ENCODE measurements around the gene ESR1. TPM values are rescaled to one million over a fixed set of nuclear protein-coding genes. Genes with fewer than 3 reads are reported as not detected.
A peak's percentile ranks its signal among the peaks of the same experiment; 100 is the strongest.

Gene ESR1
- total RNA-seq, 2 donors from 2014 or later, result 0.47 to 0.67 TPM

GRCh38 chr6:151784441-151785214, 22.9 kb upstream of the ESR1 start:
- no peaks in the 10 kb centered on the region for H3K9me3 ChIP-seq
- no peak overlapping the region for H3K27ac ChIP-seq
- H3K4me3 ChIP-seq, result no peak overlapping the region
- H3K4me1 ChIP-seq, result no peaks in the 10 kb centered on the region
- no peak for TF ChIP-seq CTCF (IDR thresholded peaks at IDR 0.05)
- no peaks in the 10 kb centered on the region for H3K36me3 ChIP-seq
- H3K27me3 ChIP-seq, result no peaks in the 10 kb centered on the region
- no peak for DNase-seq (ENCODE audit: low spot score)

- Histone ChIP-seq H3K36me3 (no peaks in the 10 kb centered on the region), H3K9me3 (no peaks in the 10 kb centered on the region), H3K27ac (no peak overlapping the region), H3K4me1 (no peaks in the 10 kb centered on the region), H3K27me3 (no peaks in the 10 kb centered on the region), H3K4me3 (no peak overlapping the region)
- no peak for DNase-seq (ENCODE audit: low spot score)
- no peak for TF ChIP-seq CTCF (IDR thresholded peaks at IDR 0.05)
Measured at GRCh38 chr6:151796842-151797530, 10.5 kb upstream of the ESR1 start.

- H3K27me3 ChIP-seq, result peaks cover 0 to 10% of the 10 kb centered on the region in 2 donors
- no peak for DNase-seq (ENCODE audit: low spot score)
- H3K36me3 ChIP-seq, result no peaks in the 10 kb centered on the region
- no peak overlapping the region for H3K27ac ChIP-seq
- no peak for TF ChIP-seq CTCF (IDR thresholded peaks at IDR 0.05)
- no peaks in the 10 kb centered on the region for H3K9me3 ChIP-seq
- no peak overlapping the region for H3K4me3 ChIP-seq
- peaks cover 0 to 23% of the 10 kb centered on the region in 2 donors for H3K4me1 ChIP-seq
Measured at GRCh38 chr6:151803743-151804142, 3.7 kb upstream of the ESR1 start.

- Histone ChIP-seq H3K4me3 (no peak overlapping the region), H3K4me1 (peaks cover 0 to 28% of the 10 kb centered on the region in 2 donors), H3K27me3 (peaks cover 0 to 10% of the 10 kb centered on the region in 2 donors), H3K9me3 (no peaks in the 10 kb centered on the region), H3K27ac (peak overlapping the region in 1 of 2 donors; percentile 18), H3K36me3 (no peaks in the 10 kb centered on the region)
- TF ChIP-seq CTCF (IDR thresholded peaks at IDR 0.05), result no peak
- DNase-seq (ENCODE audit: low spot score), result no peak
Measured at GRCh38 chr6:151804585-151805285, 2.7 kb upstream of the ESR1 start.

- Histone ChIP-seq H3K4me1 (peaks cover 0 to 28% of the 10 kb centered on the region in 2 donors), H3K27me3 (peaks cover 0 to 10% of the 10 kb centered on the region in 2 donors), H3K36me3 (no peaks in the 10 kb centered on the region), H3K9me3 (no peaks in the 10 kb centered on the region), H3K4me3 (no peak overlapping the region), H3K27ac (peak overlapping the region in 1 of 2 donors; percentile 18)
- DNase-seq (ENCODE audit: low spot score), result no peak
- no peak for TF ChIP-seq CTCF (IDR thresholded peaks at IDR 0.05)
Measured at GRCh38 chr6:151805286-151805840, 2.1 kb upstream of the ESR1 start.
